Measurements from ENCODE around the gene PRPF40A. TPM values are rescaled to one million over a fixed set of nuclear protein-coding genes. Genes with fewer than 3 reads are reported as not detected.

Gene PRPF40A
- total RNA-seq, 2 experiments from 2014 or later = 128 to 138 TPM

- DNase-seq = no peak
- Mint-ChIP-seq H3K27me3 (peaks cover 6% of the 10 kb centered on the region), H3K4me1 (ENCODE audit: low read depth) (peaks cover 9% of the 10 kb centered on the region), H3K9me3 (no peaks in the 10 kb centered on the region), H3K4me3 (no peak overlapping the region), H3K27ac (no peak overlapping the region), H3K36me3 (no peaks in the 10 kb centered on the region)
- intact Hi-C loops (cut with micrococcal nuclease) = loop anchor here (2.0 kb wide), 2 partner anchors 436 to 450 kb away; no protein-coding TSS in a partner anchor
- ChIA-PET POLR2A (no interaction called here), CTCF (interaction anchor here (1.1 to 2.8 kb wide), 5 partner anchors 8 to 590 kb away, joined by 3 to 14 read pairs (median 4); partner anchors contain the start of gene STAM2)
These were observed 90.3 kb downstream of the PRPF40A start for GRCh38 chr2:152626911-152627339.

- POLR2A ChIA-PET = no interaction called here
- H3K36me3 Mint-ChIP-seq = no peaks in the 10 kb centered on the region
- peaks cover 6% of the 10 kb centered on the region for H3K27me3 Mint-ChIP-seq
- no peak overlapping the region for H3K4me3 Mint-ChIP-seq
- CTCF ChIA-PET = interaction anchor here (2.8 kb wide), 1 partner anchor 11 kb away, joined by 14 read pairs; no protein-coding TSS in a partner anchor
- no peaks in the 10 kb centered on the region for H3K9me3 Mint-ChIP-seq
- no peak overlapping the region for H3K27ac Mint-ChIP-seq
- intact Hi-C loops (cut with micrococcal nuclease) = no loop called here
- peaks cover 8% of the 10 kb centered on the region for H3K4me1 Mint-ChIP-seq (ENCODE audit: low read depth)
- no peak for DNase-seq
These were observed 92.5 kb downstream of the PRPF40A start for GRCh38 chr2:152624805-152625204.

GRCh38 chr2:152623775-152624174 is 93.5 kb downstream of the PRPF40A start:
- POLR2A ChIA-PET = no interaction called here
- no peaks in the 10 kb centered on the region for H3K36me3 Mint-ChIP-seq
- intact Hi-C loops (cut with micrococcal nuclease) = no loop called here
- DNase-seq = no peak
- no peaks in the 10 kb centered on the region for H3K9me3 Mint-ChIP-seq
- peaks cover 6% of the 10 kb centered on the region for H3K27me3 Mint-ChIP-seq
- CTCF ChIA-PET = interaction anchor here (1.3 kb wide), 1 partner anchor 12 kb away, joined by 3 read pairs; no protein-coding TSS in a partner anchor
- H3K4me1 Mint-ChIP-seq (ENCODE audit: low read depth) = no peaks in the 10 kb centered on the region
- H3K4me3 Mint-ChIP-seq = no peak overlapping the region
- no peak overlapping the region for H3K27ac Mint-ChIP-seq

- H3K27me3 Mint-ChIP-seq = peaks cover 6% of the 10 kb centered on the region
- no peak overlapping the region for H3K4me3 Mint-ChIP-seq
- intact Hi-C loops (cut with micrococcal nuclease) = no loop called here
- H3K36me3 Mint-ChIP-seq = no peaks in the 10 kb centered on the region
- H3K9me3 Mint-ChIP-seq = no peaks in the 10 kb centered on the region
- POLR2A ChIA-PET = no interaction called here
- no peak overlapping the region for H3K27ac Mint-ChIP-seq
- DNase-seq = no peak
- H3K4me1 Mint-ChIP-seq (ENCODE audit: low read depth) = no peaks in the 10 kb centered on the region
- CTCF ChIA-PET = interaction anchor here (1.3 kb wide), 1 partner anchor 12 kb away, joined by 3 read pairs; no protein-coding TSS in a partner anchor
These were observed 94.1 kb downstream of the PRPF40A start for GRCh38 chr2:152623076-152623740.

GRCh38 chr2:152622219-152622618 is 95.0 kb downstream of the PRPF40A start:
- Mint-ChIP-seq H3K4me3 (no peak overlapping the region), H3K4me1 (ENCODE audit: low read depth) (no peaks in the 10 kb centered on the region), H3K9me3 (no peaks in the 10 kb centered on the region), H3K27me3 (peaks cover 6% of the 10 kb centered on the region), H3K27ac (no peak overlapping the region), H3K36me3 (no peaks in the 10 kb centered on the region)
- CTCF ChIA-PET = no interaction called here
- no peak for DNase-seq
- intact Hi-C loops (cut with micrococcal nuclease) = no loop called here
- POLR2A ChIA-PET = no interaction called here

- Mint-ChIP-seq H3K9me3 (no peaks in the 10 kb centered on the region), H3K36me3 (no peaks in the 10 kb centered on the region), H3K4me1 (ENCODE audit: low read depth) (no peaks in the 10 kb centered on the region), H3K4me3 (no peak overlapping the region), H3K27ac (no peak overlapping the region), H3K27me3 (peaks cover 6% of the 10 kb centered on the region)
- DNase-seq = no peak
- POLR2A ChIA-PET = no interaction called here
- CTCF ChIA-PET = no interaction called here
- intact Hi-C loops (cut with micrococcal nuclease) = no loop called here
These were observed 96.3 kb downstream of the PRPF40A start for GRCh38 chr2:152620985-152621384.

- Mint-ChIP-seq H3K4me3 (no peak overlapping the region), H3K27me3 (peaks cover 6% of the 10 kb centered on the region), H3K27ac (no peak overlapping the region), H3K36me3 (no peaks in the 10 kb centered on the region), H3K9me3 (no peaks in the 10 kb centered on the region), H3K4me1 (ENCODE audit: low read depth) (no peaks in the 10 kb centered on the region)
- intact Hi-C loops (cut with micrococcal nuclease) = no loop called here
- ChIA-PET POLR2A (no interaction called here), CTCF (no interaction called here)
- no peak for DNase-seq
These were observed 97.1 kb downstream of the PRPF40A start for GRCh38 chr2:152620208-152620607.

- peaks cover 2% of the 10 kb centered on the region for H3K27me3 Mint-ChIP-seq
- CTCF ChIA-PET = interaction anchor here (0.8 to 2.1 kb wide), 2 partner anchors 17 to 577 kb away, joined by 3 to 9 read pairs; no protein-coding TSS in a partner anchor
- POLR2A ChIA-PET = no interaction called here
- H3K27ac Mint-ChIP-seq = no peak overlapping the region
- no peaks in the 10 kb centered on the region for H3K36me3 Mint-ChIP-seq
- no peaks in the 10 kb centered on the region for H3K9me3 Mint-ChIP-seq
- no peak overlapping the region for H3K4me3 Mint-ChIP-seq
- intact Hi-C loops (cut with micrococcal nuclease) = no loop called here
- DNase-seq = no peak
- no peaks in the 10 kb centered on the region for H3K4me1 Mint-ChIP-seq (ENCODE audit: low read depth)
These were observed 99.1 kb downstream of the PRPF40A start for GRCh38 chr2:152618193-152618564.

- ChIA-PET CTCF (interaction anchor here (1.0 to 2.1 kb wide), 2 partner anchors 18 kb away, joined by 3 to 9 read pairs; no protein-coding TSS in a partner anchor), POLR2A (no interaction called here)
- Mint-ChIP-seq H3K27me3 (peaks cover 2% of the 10 kb centered on the region), H3K4me1 (ENCODE audit: low read depth) (no peaks in the 10 kb centered on the region), H3K4me3 (no peak overlapping the region), H3K36me3 (no peaks in the 10 kb centered on the region), H3K27ac (no peak overlapping the region), H3K9me3 (no peaks in the 10 kb centered on the region)
- DNase-seq = no peak
- intact Hi-C loops (cut with micrococcal nuclease) = no loop called here
These were observed 99.6 kb downstream of the PRPF40A start for GRCh38 chr2:152617456-152618192.

- Mint-ChIP-seq H3K36me3 (no peaks in the 10 kb centered on the region), H3K27me3 (no peaks in the 10 kb centered on the region), H3K27ac (no peak overlapping the region), H3K4me3 (no peak overlapping the region), H3K9me3 (no peaks in the 10 kb centered on the region), H3K4me1 (ENCODE audit: low read depth) (peaks cover 7% of the 10 kb centered on the region)
- ChIA-PET CTCF (interaction anchor here (1.3 kb wide), 1 partner anchor 20 kb away, joined by 5 read pairs; no protein-coding TSS in a partner anchor), POLR2A (no interaction called here)
- DNase-seq = no peak
- intact Hi-C loops (cut with micrococcal nuclease) = no loop called here
These were observed 102.1 kb downstream of the PRPF40A start for GRCh38 chr2:152615177-152615576.

GRCh38 chr2:152613235-152613634 is 104.0 kb downstream of the PRPF40A start:
- no peaks in the 10 kb centered on the region for H3K36me3 Mint-ChIP-seq
- H3K27me3 Mint-ChIP-seq = no peaks in the 10 kb centered on the region
- CTCF ChIA-PET = interaction anchor here (1.6 kb wide), 1 partner anchor 14 kb away, joined by 3 read pairs; no protein-coding TSS in a partner anchor
- H3K4me1 Mint-ChIP-seq (ENCODE audit: low read depth) = peaks cover 7% of the 10 kb centered on the region
- no peak overlapping the region for H3K27ac Mint-ChIP-seq
- H3K9me3 Mint-ChIP-seq = no peaks in the 10 kb centered on the region
- POLR2A ChIA-PET = no interaction called here
- intact Hi-C loops (cut with micrococcal nuclease) = no loop called here
- H3K4me3 Mint-ChIP-seq = no peak overlapping the region
- DNase-seq = no peak

GRCh38 chr2:152611458-152612231 is 105.6 kb downstream of the PRPF40A start:
- intact Hi-C loops (cut with micrococcal nuclease) = no loop called here
- no peaks in the 10 kb centered on the region for H3K27me3 Mint-ChIP-seq
- no peaks in the 10 kb centered on the region for H3K36me3 Mint-ChIP-seq
- H3K4me1 Mint-ChIP-seq (ENCODE audit: low read depth) = peaks cover 7% of the 10 kb centered on the region
- CTCF ChIA-PET = interaction anchor here (1.6 kb wide), 1 partner anchor 24 kb away, joined by 7 read pairs; no protein-coding TSS in a partner anchor
- DNase-seq = no peak
- no peaks in the 10 kb centered on the region for H3K9me3 Mint-ChIP-seq
- H3K4me3 Mint-ChIP-seq = no peak overlapping the region
- POLR2A ChIA-PET = no interaction called here
- H3K27ac Mint-ChIP-seq = no peak overlapping the region
